Hepatocyte (in vitro differentiated cells): ENCODE measurements around the gene BCAS4. TPM values are rescaled to one million over a fixed set of nuclear protein-coding genes. Genes with fewer than 3 reads are reported as not detected.

Experiments
- DNase-seq: peaks from one replicate; pipeline ENCODE4 v3.0.0-alpha.2; 2016; ENCODE audit warnings: low spot score
- H2AFZ ChIP-seq: fragments of 200-600 bp; sonication (generic); 2 replicates; pipeline ENCODE4 v1.6.0; 2016; ENCODE audit warnings: antibody characterized with exemption, mild to moderate bottlenecking
- H3K27ac ChIP-seq: fragments of 200-600 bp; sonication (generic); 2 replicates; pipeline ENCODE4 v1.5.1; 2016; ENCODE audit warnings: mild to moderate bottlenecking
- H3K27me3 ChIP-seq: fragments of 200-600 bp; sonication (generic); 2 replicates; pipeline ENCODE4 v1.6.1; 2016
- H3K36me3 ChIP-seq: fragments of 200-600 bp; sonication (generic); replicated peaks from 2 replicates; pipeline ENCODE4 v1.5.1; 2016; ENCODE audit warnings: low read depth; ENCODE audit not compliant: insufficient read depth
- H3K4me1 ChIP-seq: fragments of 200-600 bp; sonication (generic); 2 replicates; pipeline ENCODE4 v1.5.1; 2016; ENCODE audit warnings: mild to moderate bottlenecking, moderate library complexity; ENCODE audit not compliant: insufficient read depth
- H3K4me2 ChIP-seq: fragments of 200-600 bp; sonication (generic); 2 replicates; pipeline ENCODE4 v1.6.0; 2016
- H3K4me3 ChIP-seq: fragments of 200-600 bp; sonication (generic); 2 replicates; pipeline ENCODE4 v1.5.1; 2016; ENCODE audit warnings: mild to moderate bottlenecking
- H3K79me2 ChIP-seq: fragments of 200-600 bp; sonication (generic); 2 replicates; pipeline ENCODE4 v1.6.0; 2017; ENCODE audit warnings: mild to moderate bottlenecking
- H3K9me2 ChIP-seq: fragments of 200-600 bp; sonication (generic); replicated peaks from 2 replicates; pipeline ENCODE4 v1.6.0; 2017; ENCODE audit warnings: mild to moderate bottlenecking; ENCODE audit not compliant: insufficient read depth
- H3K9me3 ChIP-seq: fragments of 200-600 bp; sonication (generic); 2 replicates; pipeline ENCODE4 v1.5.1; 2016; ENCODE audit warnings: low read depth, mild to moderate bottlenecking
- H4K20me1 ChIP-seq: fragments of 200-600 bp; sonication (generic); 2 replicates; pipeline ENCODE4 v1.6.0; 2016; ENCODE audit warnings: mild to moderate bottlenecking; ENCODE audit not compliant: insufficient read depth, poor library complexity, severe bottlenecking
- EZH2 ChIP-seq: fragments of 200-600 bp; sonication (generic); IDR thresholded peaks from 2 replicates; pipeline ENCODE4 v1.6.1; 2016; ENCODE audit warnings: antibody characterized with exemption, mild to moderate bottlenecking, borderline replicate concordance
- EZH2phosphoT487 ChIP-seq: fragments of 200-600 bp; sonication (generic); IDR thresholded peaks from one replicate; pipeline ENCODE4 v1.6.1; 2018; ENCODE audit warnings: antibody characterized with exemption, mild to moderate bottlenecking, low read depth, moderate library complexity; ENCODE audit not compliant: unreplicated experiment, severe bottlenecking
- WGBS: methylation state at CpG from one replicate; pipeline ENCODE4 v1.1.6; 2016; ENCODE audit warnings: low lambda C conversion rate; ENCODE audit errors: missing lambda C conversion rate; 5-methylcytosine and 5-hydroxymethylcytosine counted together
- polyA plus RNA-seq: library from polyadenylated mRNA; unstranded; fragments of >200 nt; fragmentation: Nextera tagmentation; extraction: Ambion mirVana; gene quantifications from 2 replicates; pipeline ENCODE4 v1.2.1, GENCODE V29; 2016
- total RNA-seq: library from RNA; depleted of rRNA; stranded (reverse); fragments of >200 nt; gene quantifications from 2 replicates; pipeline ENCODE4 v1.2.3, GENCODE V29; 2014
- TF ChIP-seq, protein P1 (sequence below): fragments of 200-600 bp; sonication (generic); IDR thresholded peaks from 2 replicates; pipeline ENCODE4 v1.5.1; 2016; ENCODE audit warnings: antibody characterized with exemption, mild to moderate bottlenecking; ENCODE audit not compliant: poor library complexity

Gene BCAS4
- total and polyA plus RNA-seq, 2 experiments from 2014 or later = 5.6 to 21.6 TPM

DNA sequence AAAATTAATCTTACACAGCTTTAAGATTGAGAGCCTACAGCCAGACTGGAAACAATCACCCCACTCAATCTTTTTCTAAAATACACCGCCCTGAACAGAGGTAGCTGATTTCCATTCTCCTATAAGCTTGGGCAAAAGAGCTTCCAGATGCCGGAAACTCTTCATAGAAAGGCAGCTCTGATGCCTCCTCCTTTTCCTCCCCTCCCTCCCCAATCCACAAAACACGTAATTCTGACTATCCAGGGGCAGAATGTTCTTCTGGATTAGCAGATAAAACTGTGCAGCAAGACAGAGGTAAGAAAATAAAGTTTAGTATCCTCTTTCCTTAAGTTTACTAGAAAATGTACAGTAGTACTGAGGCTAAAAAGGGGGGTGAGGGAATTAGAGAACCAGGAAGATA lies 120.6 kb downstream of the BCAS4 start:
- no peak for TF ChIP-seq EZH2phosphoT487
- TF ChIP-seq, protein P1, sequence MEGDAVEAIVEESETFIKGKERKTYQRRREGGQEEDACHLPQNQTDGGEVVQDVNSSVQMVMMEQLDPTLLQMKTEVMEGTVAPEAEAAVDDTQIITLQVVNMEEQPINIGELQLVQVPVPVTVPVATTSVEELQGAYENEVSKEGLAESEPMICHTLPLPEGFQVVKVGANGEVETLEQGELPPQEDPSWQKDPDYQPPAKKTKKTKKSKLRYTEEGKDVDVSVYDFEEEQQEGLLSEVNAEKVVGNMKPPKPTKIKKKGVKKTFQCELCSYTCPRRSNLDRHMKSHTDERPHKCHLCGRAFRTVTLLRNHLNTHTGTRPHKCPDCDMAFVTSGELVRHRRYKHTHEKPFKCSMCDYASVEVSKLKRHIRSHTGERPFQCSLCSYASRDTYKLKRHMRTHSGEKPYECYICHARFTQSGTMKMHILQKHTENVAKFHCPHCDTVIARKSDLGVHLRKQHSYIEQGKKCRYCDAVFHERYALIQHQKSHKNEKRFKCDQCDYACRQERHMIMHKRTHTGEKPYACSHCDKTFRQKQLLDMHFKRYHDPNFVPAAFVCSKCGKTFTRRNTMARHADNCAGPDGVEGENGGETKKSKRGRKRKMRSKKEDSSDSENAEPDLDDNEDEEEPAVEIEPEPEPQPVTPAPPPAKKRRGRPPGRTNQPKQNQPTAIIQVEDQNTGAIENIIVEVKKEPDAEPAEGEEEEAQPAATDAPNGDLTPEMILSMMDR = no peak
- TF ChIP-seq EZH2 = no peak
- Histone ChIP-seq H3K79me2 (peaks cover 98% of the 10 kb centered on the region), H3K27ac (peak overlapping the region; percentile 41), H3K4me3 (no peak overlapping the region), H3K9me2 (no peaks in the 10 kb centered on the region), H3K36me3 (no peaks in the 10 kb centered on the region), H3K4me1 (peaks cover 72% of the 10 kb centered on the region), H3K4me2 (peak overlapping the region; percentile 44), H4K20me1 (peaks cover 99% of the 10 kb centered on the region), H3K9me3 (no peaks in the 10 kb centered on the region), H3K27me3 (no peaks in the 10 kb centered on the region), H2AFZ (no peak overlapping the region)
- WGBS = 42% methylated on average over 3 of the region's 3 CpGs
- no peak for DNase-seq

DNA sequence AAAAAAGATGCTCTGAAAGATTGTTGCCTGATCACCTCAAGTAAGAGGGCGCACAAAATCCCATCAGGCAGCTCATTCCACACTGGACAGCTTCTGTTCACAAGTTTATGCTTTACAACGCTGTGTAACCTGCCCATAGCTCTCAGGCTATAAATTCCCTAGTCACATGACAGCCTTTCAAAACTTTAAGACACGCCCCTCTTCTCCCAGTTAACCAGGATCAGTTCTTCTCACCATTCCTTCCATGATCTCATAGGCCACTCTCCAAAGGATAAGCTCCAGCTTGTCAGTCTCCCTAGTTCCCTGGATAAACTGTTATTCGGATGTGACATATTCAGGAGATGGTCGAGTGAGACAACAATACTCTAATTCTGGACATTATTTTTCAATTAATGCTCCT lies 121.4 kb downstream of the BCAS4 start:
- Histone ChIP-seq H4K20me1 (peaks cover 99% of the 10 kb centered on the region), H2AFZ (no peak overlapping the region), H3K4me3 (no peak overlapping the region), H3K36me3 (no peaks in the 10 kb centered on the region), H3K9me2 (no peaks in the 10 kb centered on the region), H3K27me3 (no peaks in the 10 kb centered on the region), H3K27ac (peak overlapping the region; percentile 41), H3K4me1 (peaks cover 63% of the 10 kb centered on the region), H3K79me2 (peaks cover 98% of the 10 kb centered on the region), H3K4me2 (peak overlapping the region; percentile 44), H3K9me3 (no peaks in the 10 kb centered on the region)
- 65% methylated on average over 5 of the region's 5 CpGs for WGBS
- peak; percentile 88 for DNase-seq
- TF ChIP-seq EZH2phosphoT487 (no peak), EZH2 (no peak)
- TF ChIP-seq, protein P1 = no peak

DNA sequence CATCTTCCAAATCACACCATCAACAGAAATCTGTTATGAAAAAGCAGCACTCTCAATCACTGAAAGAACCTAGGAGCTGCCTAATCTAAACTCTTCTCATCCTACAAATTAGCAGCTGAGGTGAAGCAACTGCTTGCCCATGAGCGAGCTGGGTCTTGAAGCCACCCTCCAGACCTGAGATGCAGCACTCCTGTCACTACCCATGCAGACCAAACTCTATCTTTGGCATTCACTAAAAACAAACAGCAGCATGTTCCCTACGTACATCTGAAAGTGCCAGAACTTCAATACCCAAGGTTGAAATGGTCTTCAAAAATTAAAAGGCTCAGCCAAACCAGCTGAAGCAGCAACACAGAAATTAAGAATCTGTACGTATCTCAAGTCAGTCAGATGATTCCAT lies 122.1 kb downstream of the BCAS4 start:
- WGBS = 79% methylated on average over 3 of the region's 3 CpGs
- no peak for TF ChIP-seq EZH2phosphoT487
- TF ChIP-seq, protein P1 = no peak
- TF ChIP-seq EZH2 = no peak

DNA sequence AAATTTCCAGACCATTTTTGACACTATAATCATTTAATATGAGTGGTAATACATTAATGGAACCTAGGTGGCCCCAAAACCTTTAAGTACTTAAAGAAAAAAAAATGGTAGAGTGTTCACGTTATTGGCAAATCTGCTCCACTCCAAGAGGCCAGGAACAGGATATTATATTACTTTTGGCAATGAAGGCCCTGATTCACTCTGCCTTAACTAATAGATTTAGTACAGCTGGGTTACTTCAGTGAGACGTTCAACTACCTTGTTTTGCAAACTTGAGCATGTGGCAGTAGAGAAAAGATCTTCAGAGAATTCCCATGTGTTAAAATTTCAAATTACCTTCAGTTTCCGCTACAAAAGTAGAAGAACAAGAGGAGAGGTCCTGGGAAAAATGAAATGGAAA lies 123.5 kb downstream of the BCAS4 start:
- Histone ChIP-seq H3K9me3 (no peaks in the 10 kb centered on the region), H3K9me2 (no peaks in the 10 kb centered on the region), H3K79me2 (peaks cover 98% of the 10 kb centered on the region), H2AFZ (no peak overlapping the region), H3K4me2 (no peak overlapping the region), H4K20me1 (peaks cover 99% of the 10 kb centered on the region), H3K27me3 (no peaks in the 10 kb centered on the region), H3K4me1 (peaks cover 53% of the 10 kb centered on the region), H3K27ac (peak overlapping the region; percentile 36), H3K4me3 (no peak overlapping the region), H3K36me3 (no peaks in the 10 kb centered on the region)
- WGBS = 66% methylated on average over 3 of the region's 3 CpGs
- no peak for TF ChIP-seq EZH2phosphoT487
- TF ChIP-seq, protein P1 = no peak
- TF ChIP-seq EZH2 = no peak
- no peak for DNase-seq

More for the DNA sequence above, 122.1 kb downstream of the BCAS4 start:
- no peak for DNase-seq
- H3K4me2 ChIP-seq = no peak overlapping the region
- H3K9me3 ChIP-seq = no peaks in the 10 kb centered on the region
- H3K9me2 ChIP-seq = no peaks in the 10 kb centered on the region
- no peaks in the 10 kb centered on the region for H3K36me3 ChIP-seq
- no peak overlapping the region for H3K4me3 ChIP-seq
- H3K27me3 ChIP-seq = no peaks in the 10 kb centered on the region
- H3K4me1 ChIP-seq = peaks cover 58% of the 10 kb centered on the region
- peak overlapping the region; percentile 39 for H3K27ac ChIP-seq
- peaks cover 98% of the 10 kb centered on the region for H3K79me2 ChIP-seq
- no peak overlapping the region for H2AFZ ChIP-seq
- H4K20me1 ChIP-seq = peaks cover 99% of the 10 kb centered on the region
